SK-N-SH (cell line): ENCODE results near the gene TLX2. TPM values are rescaled to one million over a fixed set of nuclear protein-coding genes. Genes with fewer than 3 reads are reported as not detected.
A peak's percentile ranks its signal among the peaks of the same experiment; 100 is the strongest.

Experiments used
- CTCF ChIA-PET: fragments of 300-600, 350-600 bp; formaldehyde crosslinking; extraction: SDS; loops from one replicate; lab custom pipeline; 2021; lab: Yijun Ruan, JAX
- POLR2A ChIA-PET: fragments of 350-600 bp; sonication (Branson Sonifier 250); formaldehyde crosslinking; extraction: SDS; loops from one replicate; lab custom pipeline; 2020; ENCODE audit warnings: antibody characterized with exemption, inconsistent platforms; lab: Yijun Ruan, JAX
- DNase-seq: peaks from one replicate; pipeline ENCODE4 v3.0.0; 2012
- H2AFZ ChIP-seq: fragments of 200-600 bp; sonication (generic); 2 replicates; pipeline ENCODE4 v1.8.1; 2016; ENCODE audit warnings: antibody characterized with exemption, mild to moderate bottlenecking, low read depth
- H3F3A ChIP-seq: fragments of 200-600 bp; sonication (generic); replicated peaks from 2 replicates; pipeline ENCODE3; 2016; ENCODE audit warnings: antibody characterized with exemption, mild to moderate bottlenecking; ENCODE audit not compliant: insufficient read depth
- H3K27ac ChIP-seq, 2 experiments: fragments of 200-500 bp in 1 of 2; fragments of 200-600 bp in 1 of 2; sonication (Bioruptor generic) in 1 of 2; sonication (generic), shearing (Covaris generic) in 1 of 2; 2 replicates each; pipeline versions ENCODE4 v1.5.1 to v1.6.1; 2014 to 2016; ENCODE audit warnings: low read depth in 2 of 2, inconsistent platforms in 1 of 2, low read length in 1 of 2, mild to moderate bottlenecking in 1 of 2, mixed read lengths in 1 of 2
- H3K27me3 ChIP-seq: fragments of 200-600 bp; sonication (generic), shearing (Covaris generic); 2 replicates; pipeline ENCODE4 v1.6.1; 2016; ENCODE audit warnings: mixed run types; ENCODE audit not compliant: insufficient read depth
- H3K36me3 ChIP-seq, 2 experiments: fragments of 200-500 bp in 1 of 2; fragments of 200-600 bp in 1 of 2; sonication (Bioruptor generic) in 1 of 2; sonication (generic) in 1 of 2; replicated peaks in 1 of 2; 2 replicates each; pipeline versions ENCODE3 to v1.5.1; 2014 to 2016; ENCODE audit warnings: low read length in 1 of 2, mild to moderate bottlenecking in 1 of 2; ENCODE audit not compliant: insufficient read depth in 2 of 2, control insufficient read depth in 1 of 2
- H3K4me1 ChIP-seq, 2 experiments: fragments of 200-500 bp in 1 of 2; fragments of 200-600 bp in 1 of 2; sonication (Bioruptor generic) in 1 of 2; sonication (generic), shearing (Covaris generic) in 1 of 2; 2 replicates each; pipeline versions ENCODE4 v1.5.1 to v1.6.1; 2014 to 2016; ENCODE audit warnings: low read depth in 1 of 2, low read length in 1 of 2, mixed run types in 1 of 2; ENCODE audit not compliant: insufficient read depth in 2 of 2, control insufficient read depth in 1 of 2
- H3K4me2 ChIP-seq: fragments of 200-600 bp; sonication (generic), shearing (Covaris generic); 2 replicates; pipeline ENCODE4 v1.6.1; 2017; ENCODE audit warnings: mixed run types
- H3K4me3 ChIP-seq, 2 experiments: fragments of 200-500 bp in 1 of 2; fragments of 200-600 bp in 1 of 2; sonication (Bioruptor generic) in 1 of 2; sonication (generic), shearing (Covaris generic) in 1 of 2; 2 replicates each; pipeline versions ENCODE4 v1.5.1 to v1.8.1; 2014 to 2016; ENCODE audit warnings: low read depth in 2 of 2, inconsistent platforms in 1 of 2, low read length in 1 of 2, mild to moderate bottlenecking in 1 of 2, mixed read lengths in 1 of 2, moderate library complexity in 1 of 2
- H3K79me2 ChIP-seq: fragments of 200-600 bp; sonication (generic); 2 replicates; pipeline ENCODE4 v1.8.1; 2017; ENCODE audit warnings: mild to moderate bottlenecking; ENCODE audit not compliant: insufficient read depth
- H3K9ac ChIP-seq: fragments of 200-600 bp; sonication (generic); 2 replicates; pipeline ENCODE4 v1.6.1; 2017; ENCODE audit warnings: mixed run types
- H3K9me2 ChIP-seq: fragments of 200-600 bp; sonication (generic); 2 replicates; pipeline ENCODE4 v1.6.1; 2017; ENCODE audit warnings: mixed run types
- H3K9me3 ChIP-seq: fragments of 200-600 bp; sonication (generic); 2 replicates; pipeline ENCODE4 v1.6.1; 2017; ENCODE audit warnings: mixed run types, mild to moderate bottlenecking, moderate library complexity
- H4K20me1 ChIP-seq: fragments of 200-600 bp; sonication (generic); 2 replicates; pipeline ENCODE4 v1.6.1; 2017; ENCODE audit warnings: mild to moderate bottlenecking, mixed run types; ENCODE audit not compliant: insufficient read depth
- CHD2 ChIP-seq: fragments of 150-350 bp; IDR thresholded peaks from 2 replicates; pipeline ENCODE4 v1.6.1; 2018; ENCODE audit warnings: low read length; ENCODE audit not compliant: partially characterized antibody
- CTCF ChIP-seq: fragments of 200-600 bp; sonication (generic); IDR thresholded peaks from 2 replicates; pipeline ENCODE4 v1.6.1; 2017; ENCODE audit warnings: antibody characterized with exemption, mild to moderate bottlenecking, moderate library complexity
- ELF1 ChIP-seq: IDR thresholded peaks from 2 replicates; pipeline ENCODE4 v1.4.0; 2012
- EZH2phosphoT487 ChIP-seq: fragments of 200-600 bp; sonication (generic); IDR thresholded peaks from 2 replicates; pipeline ENCODE4 v1.6.1; 2017; ENCODE audit warnings: low read depth, mixed run types, mild to moderate bottlenecking, antibody characterized with exemption, moderate library complexity, borderline replicate concordance
- FOSL2 ChIP-seq: IDR thresholded peaks from 2 replicates; pipeline ENCODE4 v1.4.0; 2012; ENCODE audit warnings: low read depth, mild to moderate bottlenecking, moderate library complexity, borderline replicate concordance
- FOXJ3 ChIP-seq: sonication (generic); formaldehyde crosslinking; IDR thresholded peaks from 2 replicates; pipeline ENCODE4 v1.5.1; 2020; ENCODE audit warnings: mild to moderate bottlenecking, missing genetic modification reagents
- GABPA ChIP-seq: IDR thresholded peaks from 2 replicates; pipeline ENCODE4 v1.4.0; 2012; ENCODE audit warnings: low read depth, mild to moderate bottlenecking
- GATA2 ChIP-seq: sonication (generic); formaldehyde crosslinking; IDR thresholded peaks from 2 replicates; pipeline ENCODE4 v1.5.0; 2020; ENCODE audit warnings: mild to moderate bottlenecking, missing genetic modification reagents
- MAX ChIP-seq: IDR thresholded peaks from 2 replicates; pipeline ENCODE4 v1.4.0; 2012; ENCODE audit warnings: low read depth
- MEF2A ChIP-seq: IDR thresholded peaks from 2 replicates; pipeline ENCODE4 v1.4.0; 2012; ENCODE audit warnings: low read depth, borderline replicate concordance
- MXI1 ChIP-seq: IDR thresholded peaks from 2 replicates; pipeline ENCODE4 v1.6.1; 2012; ENCODE audit warnings: mild to moderate bottlenecking, low read depth, low read length, improper control_type of control experiment
- NRF1 ChIP-seq: IDR thresholded peaks from 2 replicates; pipeline ENCODE4 v1.6.1; 2012; ENCODE audit warnings: low read depth, mild to moderate bottlenecking, low read length
- POLR2AphosphoS5 ChIP-seq: IDR thresholded peaks from 2 replicates; pipeline ENCODE4 v1.6.1; 2012; ENCODE audit warnings: low read depth, low read length
- RAD21 ChIP-seq: IDR thresholded peaks from 2 replicates; pipeline ENCODE4 v1.6.1; 2012; ENCODE audit warnings: mild to moderate bottlenecking, low read length
- RCOR1 ChIP-seq: fragments of 150-350 bp; IDR thresholded peaks from 2 replicates; pipeline ENCODE4 v1.6.1; 2017; ENCODE audit warnings: antibody characterized with exemption, low read length
- RFX5 ChIP-seq: IDR thresholded peaks from 2 replicates; pipeline ENCODE4 v1.6.1; 2012; ENCODE audit warnings: mild to moderate bottlenecking, improper control_type of control experiment, low read length
- RXRA ChIP-seq: IDR thresholded peaks from 2 replicates; pipeline ENCODE4 v1.4.0; 2012; ENCODE audit warnings: low read depth, mild to moderate bottlenecking, borderline replicate concordance
- SMC3 ChIP-seq: IDR thresholded peaks from 2 replicates; pipeline ENCODE4 v1.6.1; 2012; ENCODE audit warnings: low read depth, low read length, improper control_type of control experiment
- TAF1 ChIP-seq: IDR thresholded peaks from 2 replicates; pipeline ENCODE4 v1.6.1; 2012; ENCODE audit warnings: low read depth, mild to moderate bottlenecking, low read length, moderate library complexity, borderline replicate concordance
- TEAD4 ChIP-seq: IDR thresholded peaks from 2 replicates; pipeline ENCODE4 v1.4.0; 2012; ENCODE audit warnings: mild to moderate bottlenecking, borderline replicate concordance; ENCODE audit not compliant: insufficient read depth
- YY1 ChIP-seq: IDR thresholded peaks from 2 replicates; pipeline ENCODE4 v1.4.0; 2012; ENCODE audit warnings: low read depth, mild to moderate bottlenecking
- ZBTB33 ChIP-seq: IDR thresholded peaks from 2 replicates; pipeline ENCODE4 v1.4.0; 2012; ENCODE audit warnings: low read depth, borderline replicate concordance
- WGBS: methylation state at CpG from one replicate; pipeline ENCODE4 v1.1.6; 2017; ENCODE audit warnings: low lambda C conversion rate; 5-methylcytosine and 5-hydroxymethylcytosine counted together
- polyA plus RNA-seq, 3 experiments: library from polyadenylated mRNA; depleted of rRNA; stranded (reverse); fragments of >200 nt; gene quantifications; 2 replicates each; pipeline ENCODE4 v1.2.3, GENCODE V29; 2012
- TF ChIP-seq, protein P1 (sequence below): fragments of 150-350 bp; IDR thresholded peaks from 2 replicates; pipeline ENCODE4 v1.6.1; 2016; ENCODE audit warnings: mild to moderate bottlenecking, low read depth, low read length
- TF ChIP-seq, protein P2 (sequence below): IDR thresholded peaks from 2 replicates; pipeline ENCODE4 v1.4.0; 2012; ENCODE audit warnings: low read depth, borderline replicate concordance
- TF ChIP-seq, protein P3 (sequence below): IDR thresholded peaks from 2 replicates; pipeline ENCODE4; 2012

Gene TLX2
- polyA plus RNA-seq, 1 of the 3 experiments (the other 2 are of a cell fraction) = 24.5 TPM

DNA sequence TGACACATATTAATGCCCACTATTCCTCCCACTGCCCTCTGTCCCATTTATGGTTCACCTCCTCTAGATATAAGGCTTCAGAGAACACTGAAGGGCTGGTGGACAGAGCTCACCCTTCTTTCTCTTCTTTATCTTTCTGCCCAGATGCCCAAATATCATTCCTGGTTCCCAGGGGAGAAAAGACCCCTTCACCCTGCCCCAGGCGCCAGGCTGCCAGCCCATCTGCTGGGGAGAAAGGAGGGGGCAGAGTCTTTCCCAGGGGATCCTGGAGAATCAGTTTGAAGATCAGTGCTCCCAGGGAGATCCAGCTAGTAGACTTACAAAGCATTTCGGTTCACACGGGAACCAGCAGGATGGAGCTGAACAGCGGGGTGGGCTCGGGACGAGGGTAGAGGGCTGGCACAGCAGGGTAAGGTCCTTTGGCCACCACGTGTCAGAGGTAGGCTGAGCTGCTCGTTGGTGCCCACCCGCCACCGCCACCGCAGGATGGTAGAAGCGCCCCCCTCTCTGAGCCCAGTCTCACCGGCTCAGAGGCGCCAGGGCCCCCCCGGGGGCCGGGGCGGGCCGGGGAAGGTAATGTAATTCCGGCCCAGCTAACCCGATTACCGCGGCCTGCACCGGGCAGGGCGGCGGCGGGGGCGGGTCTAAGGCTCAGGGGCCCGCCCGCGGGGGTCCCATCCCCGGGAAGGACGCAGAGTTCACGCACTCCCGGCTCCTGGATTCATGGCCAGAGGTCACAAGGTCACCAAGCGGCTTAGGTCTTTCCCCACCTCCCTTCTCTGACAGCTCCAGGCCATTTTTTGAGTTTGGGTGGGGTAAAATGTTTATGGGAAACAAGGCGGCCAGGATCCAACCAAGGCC is 1.3 kb upstream of the TLX2 start:
- peaks cover 16 to 25% of the 10 kb centered on the region in 2 experiments; a peak in 3 of 4 replicates for H3K4me1 ChIP-seq
- H3F3A ChIP-seq = peaks cover 28% of the 10 kb centered on the region
- H3K79me2 ChIP-seq = peaks cover 23% of the 10 kb centered on the region; the same call in 1 of the 2 replicates
- H3K27me3 ChIP-seq = no peaks in the 10 kb centered on the region
- peaks cover 4% of the 10 kb centered on the region in 2 experiments for H3K36me3 ChIP-seq
- 16% methylated on average over 16 of the region's 36 CpGs for WGBS
- peak; percentile 92 for DNase-seq
- peak overlapping the region; percentile 90 for H2AFZ ChIP-seq
- peak overlapping the region; percentile 71 for H3K9ac ChIP-seq
- POLR2A ChIA-PET = interaction anchor here (0.6 to 1.9 kb wide), 7 partner anchors 8 to 55 kb away, joined by 3 to 7 read pairs (median 4); partner anchors contain the start of genes CCDC142, TTC31 and WBP1
- peak overlapping the region; percentile 99 for H3K4me2 ChIP-seq
- peak overlapping the region; percentile 53 to 95; a peak in 3 of 4 replicates for H3K27ac ChIP-seq
- H3K4me3 ChIP-seq = peak overlapping the region; percentile 68 to 90
- CTCF ChIA-PET = interaction anchor here (0.7 to 3.1 kb wide), 9 partner anchors 9 to 263 kb away, joined by 3 to 14 read pairs (median 3); partner anchors contain the start of genes CCDC142 and TTC31
- no peaks in the 10 kb centered on the region for H3K9me3 ChIP-seq
- H4K20me1 ChIP-seq = no peaks in the 10 kb centered on the region
- H3K9me2 ChIP-seq = no peaks in the 10 kb centered on the region
- TF ChIP-seq RCOR1 (no peak), ELF1 (no peak), RFX5 (no peak), FOXJ3 (CRISPR knock-in tag) (no peak; the same call in 1 of the 2 replicates), CHD2 (peak; percentile 40), TAF1 (no peak), TEAD4 (0 out of 2 replicates have a peak, but pooled peaks have one; percentile 38), EZH2phosphoT487 (no peak), CTCF (no peak), POLR2AphosphoS5 (no peak), ZBTB33 (no peak), MEF2A (no peak), GABPA (no peak), MAX (no peak), NRF1 (no peak), MXI1 (peak; percentile 86), GATA2 (no peak; the same call in 1 of the 2 replicates), RXRA (no peak), YY1 (no peak), FOSL2 (no peak), SMC3 (no peak), RAD21 (no peak)
- TF ChIP-seq, protein P1, sequence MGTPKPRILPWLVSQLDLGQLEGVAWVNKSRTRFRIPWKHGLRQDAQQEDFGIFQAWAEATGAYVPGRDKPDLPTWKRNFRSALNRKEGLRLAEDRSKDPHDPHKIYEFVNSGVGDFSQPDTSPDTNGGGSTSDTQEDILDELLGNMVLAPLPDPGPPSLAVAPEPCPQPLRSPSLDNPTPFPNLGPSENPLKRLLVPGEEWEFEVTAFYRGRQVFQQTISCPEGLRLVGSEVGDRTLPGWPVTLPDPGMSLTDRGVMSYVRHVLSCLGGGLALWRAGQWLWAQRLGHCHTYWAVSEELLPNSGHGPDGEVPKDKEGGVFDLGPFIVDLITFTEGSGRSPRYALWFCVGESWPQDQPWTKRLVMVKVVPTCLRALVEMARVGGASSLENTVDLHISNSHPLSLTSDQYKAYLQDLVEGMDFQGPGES = no peak
- TF ChIP-seq, protein P2, sequence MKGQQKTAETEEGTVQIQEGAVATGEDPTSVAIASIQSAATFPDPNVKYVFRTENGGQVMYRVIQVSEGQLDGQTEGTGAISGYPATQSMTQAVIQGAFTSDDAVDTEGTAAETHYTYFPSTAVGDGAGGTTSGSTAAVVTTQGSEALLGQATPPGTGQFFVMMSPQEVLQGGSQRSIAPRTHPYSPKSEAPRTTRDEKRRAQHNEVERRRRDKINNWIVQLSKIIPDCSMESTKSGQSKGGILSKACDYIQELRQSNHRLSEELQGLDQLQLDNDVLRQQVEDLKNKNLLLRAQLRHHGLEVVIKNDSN = no peak; the same call in 1 of the 2 replicates
- TF ChIP-seq, protein P3, sequence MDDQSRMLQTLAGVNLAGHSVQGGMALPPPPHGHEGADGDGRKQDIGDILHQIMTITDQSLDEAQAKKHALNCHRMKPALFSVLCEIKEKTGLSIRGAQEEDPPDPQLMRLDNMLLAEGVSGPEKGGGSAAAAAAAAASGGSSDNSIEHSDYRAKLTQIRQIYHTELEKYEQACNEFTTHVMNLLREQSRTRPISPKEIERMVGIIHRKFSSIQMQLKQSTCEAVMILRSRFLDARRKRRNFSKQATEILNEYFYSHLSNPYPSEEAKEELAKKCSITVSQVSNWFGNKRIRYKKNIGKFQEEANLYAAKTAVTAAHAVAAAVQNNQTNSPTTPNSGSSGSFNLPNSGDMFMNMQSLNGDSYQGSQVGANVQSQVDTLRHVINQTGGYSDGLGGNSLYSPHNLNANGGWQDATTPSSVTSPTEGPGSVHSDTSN = no peak
